OCI-LY1 (cell line): ENCODE measurements around the gene KRTAP1-3.
"Not testable (repeated sequence)": the region's sequence is repeated elsewhere in the genome, so short reads cannot be mapped to it uniquely, and the experiment has no call there.

ENCODE experiments used
- H2AFZ ChIP-seq: fragments of 200-600 bp; sonication (generic), shearing (Covaris generic); 2 replicates; pipeline ENCODE4 v1.6.0; 2014; ENCODE audit warnings: antibody characterized with exemption, mild to moderate bottlenecking, low read length
- H3F3A ChIP-seq: fragments of 200-600 bp; sonication (generic), shearing (Covaris generic); 2 replicates; pipeline ENCODE4 v1.6.0; 2014; ENCODE audit warnings: mild to moderate bottlenecking, antibody characterized with exemption, low read length, moderate library complexity; ENCODE audit not compliant: insufficient read depth
- H3K27ac ChIP-seq: fragments of 200-600 bp; sonication (generic); 2 replicates; pipeline ENCODE4 v1.5.1; 2014; ENCODE audit warnings: low read length, mixed run types, mild to moderate bottlenecking, low read depth; ENCODE audit not compliant: poor library complexity, severe bottlenecking
- H3K27me3 ChIP-seq: fragments of 200-600 bp; sonication (generic); 2 replicates; pipeline ENCODE4 v1.6.0; 2014; ENCODE audit warnings: antibody characterized with exemption, mild to moderate bottlenecking, low read length, moderate library complexity; ENCODE audit not compliant: insufficient read depth
- H3K36me3 ChIP-seq: fragments of 200-600 bp; sonication (generic); 2 replicates; pipeline ENCODE4 v1.6.1; 2014; ENCODE audit warnings: mild to moderate bottlenecking, antibody characterized with exemption, low read length, moderate library complexity, mixed read lengths; ENCODE audit not compliant: insufficient read depth
- H3K4me1 ChIP-seq: fragments of 200-600 bp; sonication (generic); 2 replicates; pipeline ENCODE4 v1.5.1; 2014; ENCODE audit warnings: mild to moderate bottlenecking, low read length, moderate library complexity; ENCODE audit not compliant: insufficient read depth, severe bottlenecking
- H3K4me2 ChIP-seq: fragments of 200-600 bp; sonication (generic), shearing (Covaris generic); 2 replicates; pipeline ENCODE4 v1.6.1; 2014; ENCODE audit warnings: low read length
- H3K4me3 ChIP-seq: fragments of 200-600 bp; sonication (generic); 2 replicates; pipeline ENCODE4 v1.5.1; 2014; ENCODE audit warnings: low read length, low read depth, mild to moderate bottlenecking, mixed read lengths; ENCODE audit not compliant: poor library complexity, severe bottlenecking
- H3K79me2 ChIP-seq: fragments of 200-600 bp; shearing (Covaris generic); 2 replicates; pipeline ENCODE4 v1.6.1; 2016; ENCODE audit warnings: mixed run types, low read length, mixed read lengths; ENCODE audit not compliant: insufficient read depth
- H3K9ac ChIP-seq: fragments of 200-600 bp; sonication (generic), shearing (Covaris generic); 2 replicates; pipeline ENCODE4 v1.6.1; 2014; ENCODE audit warnings: mild to moderate bottlenecking, low read length, mixed read lengths
- H3K9me2 ChIP-seq: fragments of 200-600 bp; sonication (generic), shearing (Covaris generic); 2 replicates; pipeline ENCODE4 v1.6.1; 2014; ENCODE audit warnings: low read depth, mild to moderate bottlenecking, low read length, mixed read lengths
- H3K9me3 ChIP-seq: fragments of 200-600 bp; shearing (Covaris generic); 2 replicates; pipeline ENCODE4 v1.6.1; 2014; ENCODE audit warnings: low read length, mixed read lengths
- H4K20me1 ChIP-seq: fragments of 200-600 bp; sonication (generic), shearing (Covaris generic); 2 replicates; pipeline ENCODE4 v1.6.0; 2016; ENCODE audit warnings: mild to moderate bottlenecking, low read length; ENCODE audit not compliant: insufficient read depth
- CTCF ChIP-seq: fragments of 200-600 bp; sonication (generic), shearing (Covaris generic); IDR thresholded peaks from 2 replicates; pipeline ENCODE4 v1.5.1; 2017; ENCODE audit warnings: mild to moderate bottlenecking, antibody characterized with exemption, low read length, moderate library complexity, mixed read lengths
- EZH2 ChIP-seq: fragments of 200-600 bp; sonication (generic), shearing (Covaris generic); IDR thresholded peaks from 2 replicates; pipeline ENCODE4 v1.8.0; 2017; ENCODE audit warnings: borderline replicate concordance, mixed run types, mild to moderate bottlenecking, antibody characterized with exemption, low read length, moderate library complexity, mixed read lengths

Gene KRTAP1-3

GRCh38 chr17:41003926-41004325 is 30.7 kb downstream of the KRTAP1-3 start:
- no peaks in the 10 kb centered on the region for H3K79me2 ChIP-seq
- no peaks in the 10 kb centered on the region for H3K4me1 ChIP-seq
- H3K4me3 ChIP-seq, result no peak overlapping the region
- H3K9me3 ChIP-seq, result no peaks in the 10 kb centered on the region
- H3K27me3 ChIP-seq, result no peaks in the 10 kb centered on the region; the same call in 1 of the 2 replicates
- no peaks in the 10 kb centered on the region for H3K9me2 ChIP-seq
- TF ChIP-seq CTCF (no peak), EZH2 (no peak)
- no peak overlapping the region for H3K4me2 ChIP-seq
- no peak overlapping the region for H2AFZ ChIP-seq
- H3F3A ChIP-seq, result no peaks in the 10 kb centered on the region
- no peak overlapping the region for H3K9ac ChIP-seq
- H3K27ac ChIP-seq, result no peak overlapping the region
- no peaks in the 10 kb centered on the region for H4K20me1 ChIP-seq
- H3K36me3 ChIP-seq, result no peaks in the 10 kb centered on the region

GRCh38 chr17:41002814-41003213 is 31.9 kb downstream of the KRTAP1-3 start:
- Histone ChIP-seq H2AFZ (no peak overlapping the region), H3K36me3 (no peaks in the 10 kb centered on the region), H3K4me2 (no peak overlapping the region), H3F3A (no peaks in the 10 kb centered on the region), H3K9me2 (no peaks in the 10 kb centered on the region), H3K9ac (no peak overlapping the region), H3K9me3 (no peaks in the 10 kb centered on the region), H4K20me1 (no peaks in the 10 kb centered on the region), H3K79me2 (no peaks in the 10 kb centered on the region), H3K27ac (no peak overlapping the region), H3K4me3 (no peak overlapping the region), H3K27me3 (no peaks in the 10 kb centered on the region; the same call in 1 of the 2 replicates), H3K4me1 (no peaks in the 10 kb centered on the region)
- TF ChIP-seq CTCF (no peak), EZH2 (no peak)

- Histone ChIP-seq H3K4me3 (no peak overlapping the region), H3K9me2 (no peaks in the 10 kb centered on the region), H3K27me3 (no peaks in the 10 kb centered on the region; the same call in 1 of the 2 replicates), H3K36me3 (no peaks in the 10 kb centered on the region), H3K9me3 (no peaks in the 10 kb centered on the region), H3K27ac (no peak overlapping the region), H3F3A (no peaks in the 10 kb centered on the region), H3K79me2 (no peaks in the 10 kb centered on the region), H2AFZ (no peak overlapping the region), H4K20me1 (no peaks in the 10 kb centered on the region), H3K4me2 (no peak overlapping the region), H3K9ac (no peak overlapping the region), H3K4me1 (no peaks in the 10 kb centered on the region)
- no peak for TF ChIP-seq EZH2
- no peak for TF ChIP-seq CTCF
Measured at GRCh38 chr17:41001795-41002194, 32.9 kb downstream of the KRTAP1-3 start.

GRCh38 chr17:40999563-40999962 is 35.1 kb downstream of the KRTAP1-3 start, which contains the start of gene KRTAP3-2:
TSS of gene KRTAP3-2 (minus strand) at chr17:40999906. CDS start at chr17:40999853, 53 bp downstream.
- H4K20me1 ChIP-seq, H3K4me2 ChIP-seq, H2AFZ ChIP-seq, H3K79me2 ChIP-seq, H3F3A ChIP-seq, H3K9me3 ChIP-seq, H3K27ac ChIP-seq, H3K4me3 ChIP-seq, H3K9ac ChIP-seq, H3K36me3 ChIP-seq, H3K9me2 ChIP-seq, H3K4me1 ChIP-seq, H3K27me3 ChIP-seq: not testable (repeated sequence)
